GM12891 (cell line): Measurements from ENCODE around the gene TRIM66.
A peak's percentile ranks its signal among the peaks of the same experiment; 100 is the strongest.

Source experiments
- DNase-seq: peaks from one replicate; pipeline ENCODE4 v3.0.0; 2011; ENCODE audit warnings: low spot score; ENCODE audit not compliant: insufficient read length
- FAIRE-seq: peaks from 2 replicates; lab custom pipeline; 2011; peaks lifted over from hg19 to GRCh38; lab: Jason Lieb, UNC
- PAX5 ChIP-seq: IDR thresholded peaks from 2 replicates; pipeline ENCODE4 v1.6.1; 2011; ENCODE audit warnings: low read length, moderate library complexity, mild to moderate bottlenecking; ENCODE audit not compliant: insufficient read depth, severe bottlenecking
- POLR2A ChIP-seq: IDR thresholded peaks from 2 replicates; pipeline ENCODE4 v1.6.1; 2011; ENCODE audit warnings: low read depth, low read length, control low read depth
- POLR2AphosphoS5 ChIP-seq: IDR thresholded peaks from 2 replicates; pipeline ENCODE4 v1.6.1; 2011; ENCODE audit warnings: low read depth, low read length, control low read depth
- POU2F2 ChIP-seq: IDR thresholded peaks from 2 replicates; pipeline ENCODE4 v1.6.1; 2011; ENCODE audit warnings: low read depth, mild to moderate bottlenecking, control low read depth, low read length, moderate library complexity
- SPI1 ChIP-seq: IDR thresholded peaks from 2 replicates; pipeline ENCODE4 v1.6.1; 2011; ENCODE audit warnings: low read depth, low read length, control low read depth
- TAF1 ChIP-seq: IDR thresholded peaks from 2 replicates; pipeline ENCODE4 v1.6.1; 2011; ENCODE audit warnings: low read depth, low read length, control low read depth

Gene TRIM66

DNA sequence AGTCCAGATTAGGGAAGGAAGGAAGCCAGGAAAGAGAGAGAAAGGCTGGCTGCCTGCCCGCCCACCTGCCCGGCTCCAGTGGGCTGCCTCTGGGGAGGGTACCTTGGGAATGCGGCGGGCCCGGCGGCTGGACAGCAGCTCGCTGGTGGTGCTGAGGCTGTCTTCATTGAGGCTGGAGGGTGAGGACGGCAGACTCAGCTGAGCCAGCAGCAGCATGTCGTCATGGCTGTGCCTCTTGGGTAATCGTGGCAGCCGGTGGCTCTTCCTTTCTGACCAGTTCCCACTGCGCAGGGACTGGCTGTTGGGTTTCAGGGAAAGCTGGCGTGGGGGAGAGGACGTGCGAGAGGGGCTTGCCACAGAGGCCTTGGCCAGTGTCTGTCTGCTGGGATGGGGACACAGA, 33.0 kb upstream of the TRIM66 start:
- FAIRE-seq (no peak), DNase-seq (no peak)
- no peak for TF ChIP-seq POLR2A
- TF ChIP-seq PAX5: no peak
- no peak for TF ChIP-seq SPI1
- no peak for TF ChIP-seq POU2F2
- TF ChIP-seq POLR2AphosphoS5: no peak
- no peak for TF ChIP-seq TAF1

DNA sequence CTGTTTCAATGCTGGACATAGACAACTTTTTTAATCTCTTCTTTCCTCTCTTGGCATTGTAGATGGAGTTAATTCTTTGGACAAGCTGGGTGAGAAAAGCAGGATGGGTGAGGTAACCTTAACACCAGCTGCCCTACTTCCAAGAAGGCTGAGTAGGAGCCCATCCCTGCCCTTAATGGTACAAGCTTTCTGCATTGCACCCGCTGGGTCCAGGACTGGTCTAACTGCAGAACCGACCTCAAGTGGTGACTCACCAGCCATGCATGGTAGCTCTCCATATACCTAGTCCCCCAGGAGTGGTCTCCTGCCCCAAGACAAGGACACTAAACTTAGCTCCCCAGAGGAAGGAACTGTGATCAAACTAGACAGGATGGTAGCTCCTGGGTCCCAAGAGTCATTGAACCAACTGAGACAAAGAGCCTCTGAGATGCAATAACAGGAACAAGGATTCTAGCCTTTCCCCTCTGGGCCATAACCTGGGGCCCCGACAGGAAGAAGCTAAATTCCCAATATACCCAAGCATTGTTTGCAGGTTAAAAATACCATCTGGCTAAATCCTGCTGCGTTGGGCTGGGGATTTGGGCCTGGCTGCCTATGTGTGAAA, 32.3 kb upstream of the TRIM66 start:
- FAIRE-seq: no peak
- no peak for TF ChIP-seq SPI1
- no peak for DNase-seq

DNA sequence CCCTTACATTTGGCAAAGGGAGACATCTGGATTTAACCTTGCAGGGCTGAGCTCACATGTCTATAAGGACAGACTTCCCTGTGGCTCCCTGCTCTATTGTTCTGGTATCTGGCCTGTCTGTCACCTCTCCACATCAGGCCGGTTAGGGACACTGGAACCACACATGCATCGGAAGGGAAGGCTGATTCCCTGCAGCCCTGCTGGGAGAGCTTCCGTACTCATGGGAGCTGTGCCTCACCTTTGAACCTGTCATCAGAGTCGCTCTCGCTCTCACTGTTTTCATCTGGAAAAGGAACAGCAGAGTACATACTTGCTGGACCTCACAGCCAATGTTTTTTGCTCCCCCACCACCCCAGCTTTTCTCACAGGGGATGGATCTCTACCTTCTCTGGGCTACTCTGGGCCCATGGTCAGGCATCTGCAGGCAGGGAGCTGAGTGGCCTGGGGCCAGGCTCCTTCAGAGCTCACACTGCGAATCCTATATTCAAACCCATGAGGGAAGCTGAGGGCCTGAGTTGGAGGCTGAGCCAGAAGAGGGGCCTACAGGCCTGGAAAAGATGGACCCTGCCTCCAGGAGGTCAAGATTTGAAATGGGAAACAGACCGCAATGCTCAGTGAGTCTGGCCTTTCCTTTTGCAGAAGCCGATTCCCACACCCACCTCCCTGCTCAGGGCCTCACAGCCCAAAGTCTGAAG, 31.4 kb upstream of the TRIM66 start:
- DNase-seq (no peak), FAIRE-seq (no peak)
- no peak for TF ChIP-seq POLR2AphosphoS5
- TF ChIP-seq PAX5: no peak
- no peak for TF ChIP-seq POLR2A
- no peak for TF ChIP-seq POU2F2

DNA sequence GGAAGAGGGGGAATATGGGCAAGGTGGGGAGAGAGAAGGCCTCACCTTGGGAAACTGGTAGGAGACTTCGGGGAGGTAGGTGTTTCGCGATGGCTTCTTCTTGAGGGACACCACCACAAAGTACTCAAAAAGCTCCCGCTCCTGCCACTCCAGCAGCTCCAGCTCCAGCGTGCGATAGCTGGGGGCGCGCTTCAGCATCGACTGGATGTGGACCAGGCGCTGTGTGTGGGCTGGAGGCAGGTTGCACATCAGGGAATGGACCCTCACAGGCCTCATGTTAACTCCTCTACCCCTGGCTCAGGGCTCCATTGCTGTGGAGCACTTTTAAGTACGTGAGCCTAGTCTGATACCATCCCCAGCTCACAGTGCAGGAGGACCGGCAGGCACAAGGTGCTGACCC, 30.0 kb upstream of the TRIM66 start:
- FAIRE-seq (no peak), DNase-seq (no peak)
- TF ChIP-seq SPI1: no peak
- no peak for TF ChIP-seq TAF1
- no peak for TF ChIP-seq PAX5
- no peak for TF ChIP-seq POLR2A
- no peak for TF ChIP-seq POU2F2
- no peak for TF ChIP-seq POLR2AphosphoS5

DNA sequence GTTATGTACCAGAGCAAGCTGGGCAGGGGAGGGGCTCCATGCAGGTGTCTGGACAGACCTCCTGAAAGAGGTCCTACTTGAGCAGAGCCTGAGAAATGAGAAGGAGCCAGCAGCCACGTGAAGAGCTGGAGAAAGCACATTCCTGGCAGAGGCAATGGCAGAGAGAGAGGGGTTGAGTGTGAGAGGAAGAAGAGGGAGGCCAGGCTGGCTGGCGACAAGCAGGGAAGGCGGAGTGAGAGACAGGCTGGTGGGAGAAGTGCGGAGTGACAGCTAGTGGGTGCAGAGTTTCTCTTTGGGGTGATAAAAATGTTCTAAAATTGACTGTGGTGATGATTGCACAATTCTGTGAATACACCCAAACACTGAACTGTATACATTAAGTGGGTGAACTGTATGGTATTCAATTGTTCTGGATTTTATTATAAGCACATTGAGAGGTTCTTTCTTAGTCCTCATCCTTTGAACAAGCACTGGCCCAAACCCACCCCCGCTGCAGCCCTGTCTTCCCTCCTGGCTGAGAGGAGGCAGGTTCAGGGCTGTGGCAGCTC, 29.5 kb upstream of the TRIM66 start:
- DNase-seq: no peak
- no peak for TF ChIP-seq POLR2AphosphoS5
- no peak for TF ChIP-seq SPI1
- no peak for TF ChIP-seq POU2F2
- TF ChIP-seq POLR2A: no peak
- no peak for TF ChIP-seq PAX5
- TF ChIP-seq TAF1: no peak
- no peak for FAIRE-seq

DNA sequence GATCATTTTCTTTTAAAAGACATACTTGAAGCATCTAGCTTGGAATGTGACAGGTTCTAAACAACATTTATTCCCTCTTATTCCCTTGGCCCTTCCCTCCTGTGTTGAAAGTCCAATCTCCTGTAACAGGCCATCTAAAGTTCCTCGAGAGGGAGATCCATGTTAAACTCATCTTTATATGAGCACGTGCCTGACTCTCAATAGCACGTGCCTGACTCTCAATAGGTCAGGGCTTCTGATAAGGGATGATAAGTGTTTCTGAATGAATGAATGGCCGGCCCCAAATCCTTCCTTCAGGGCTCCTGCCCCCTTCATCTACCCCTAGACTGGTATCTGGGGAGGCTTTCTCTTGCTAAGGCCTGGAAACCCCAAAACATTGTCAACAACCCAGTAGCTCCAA, 27.3 kb upstream of the TRIM66 start:
- DNase-seq: no peak
- TF ChIP-seq SPI1 (no peak), POU2F2 (no peak), TAF1 (no peak), POLR2AphosphoS5 (no peak), POLR2A (no peak), PAX5 (no peak)
- no peak for FAIRE-seq

DNA sequence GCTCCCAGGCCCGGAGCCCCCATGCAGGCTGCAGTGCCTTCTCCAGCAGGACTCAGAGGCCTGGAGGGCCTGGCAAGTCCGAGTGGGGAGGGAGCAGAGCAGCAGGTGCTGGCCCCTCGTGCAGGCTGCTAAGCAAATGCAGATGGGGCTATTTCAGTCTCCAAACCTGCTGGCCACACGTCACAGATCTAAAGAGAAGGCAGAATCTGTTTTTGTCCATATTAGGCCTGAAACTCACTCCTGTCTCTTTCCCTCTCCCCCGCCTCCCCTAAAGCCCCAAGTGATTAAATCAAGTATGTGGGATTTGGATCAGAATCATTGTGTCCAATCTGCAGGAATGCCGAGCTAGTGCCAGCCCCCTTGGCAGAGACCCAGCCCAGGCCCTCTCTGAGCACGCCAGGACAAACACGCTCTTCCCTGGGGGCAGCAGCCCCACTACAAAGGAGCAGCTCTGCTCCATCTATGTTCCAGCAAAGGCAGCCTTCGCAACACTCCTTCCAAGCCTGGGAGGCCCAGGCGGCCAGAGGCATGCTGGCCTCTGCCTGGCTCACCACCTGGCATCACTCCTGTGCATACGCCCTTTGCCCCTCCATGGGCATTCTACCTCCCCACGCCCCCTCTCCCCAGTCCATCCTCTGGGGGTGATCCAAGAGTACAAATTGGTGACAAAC, 26.7 kb upstream of the TRIM66 start:
- FAIRE-seq: no peak
- no peak for DNase-seq
- TF ChIP-seq POLR2AphosphoS5 (no peak), POU2F2 (no peak), POLR2A (no peak), PAX5 (no peak)

DNA sequence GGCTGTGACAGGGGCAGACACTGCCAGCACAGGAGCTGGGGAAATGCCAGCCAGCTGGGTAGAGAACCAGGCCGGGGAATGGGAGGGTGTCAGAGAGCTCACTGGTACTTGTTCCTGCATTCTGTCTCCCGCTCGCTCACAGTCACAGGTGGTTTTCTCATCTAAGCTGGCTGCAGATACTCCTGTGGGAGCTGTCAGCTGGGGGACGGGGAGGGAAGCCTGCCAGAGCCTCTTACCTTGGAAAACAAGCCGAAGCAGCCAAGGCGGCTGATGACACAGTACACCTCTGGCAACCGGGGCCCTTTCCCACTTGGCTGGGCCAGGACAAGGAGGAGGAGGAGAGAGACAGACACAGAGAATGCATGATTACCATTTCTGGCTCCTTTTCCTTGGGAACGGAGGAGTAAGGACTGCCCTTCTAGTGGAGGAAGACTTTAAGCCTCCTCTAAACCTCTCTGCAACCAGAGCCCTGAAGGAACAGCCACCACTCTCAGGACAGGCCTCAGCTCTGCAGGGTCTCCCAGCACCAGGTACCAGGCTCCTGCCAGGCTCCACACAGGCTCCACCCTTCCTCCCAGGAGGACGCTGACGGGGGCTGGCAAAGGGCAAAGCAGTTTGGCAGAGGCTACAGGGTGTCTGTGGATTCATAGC, 25.2 kb upstream of the TRIM66 start:
- TF ChIP-seq POLR2A (no peak), POLR2AphosphoS5 (no peak), PAX5 (no peak), POU2F2 (no peak), SPI1 (no peak), TAF1 (no peak)
- DNase-seq: no peak
- FAIRE-seq: no peak

DNA sequence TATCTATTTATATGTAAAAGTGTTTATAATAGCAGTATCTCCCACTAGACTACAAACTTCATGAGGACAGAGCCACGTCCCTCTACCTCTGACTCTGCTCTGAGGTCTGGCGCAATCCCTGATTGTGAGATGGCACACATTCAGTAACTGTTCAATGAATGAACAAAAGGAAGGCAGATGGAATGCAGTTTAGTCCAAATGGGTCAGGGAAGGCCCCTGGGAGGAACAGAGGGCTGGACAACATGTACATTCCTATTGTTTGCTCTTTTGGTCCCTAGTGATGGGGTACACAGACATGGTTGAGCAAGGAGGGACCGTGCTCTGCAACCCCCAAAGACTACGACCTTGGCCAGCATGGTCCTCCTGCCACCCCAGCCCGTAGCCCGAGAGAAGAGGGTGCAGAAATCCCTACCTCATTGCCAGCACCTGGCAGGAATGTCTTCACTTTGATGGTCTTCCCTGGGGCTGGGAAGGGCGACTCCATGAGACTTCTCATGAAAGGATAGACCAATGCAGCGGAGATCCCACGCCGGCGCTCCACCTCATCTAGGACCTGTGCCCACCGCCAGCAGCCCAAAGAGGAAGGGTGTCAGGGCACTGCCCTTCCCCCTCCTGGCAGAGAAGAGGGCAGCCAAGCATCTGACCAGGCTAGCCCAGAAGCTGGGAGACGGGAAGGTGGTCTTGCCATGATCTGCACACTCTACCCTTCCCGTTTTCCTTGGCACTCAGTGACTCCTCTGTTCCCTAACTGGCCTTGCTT, 24.4 kb upstream of the TRIM66 start:
- TF ChIP-seq PAX5 (no peak), TAF1 (no peak), POLR2A (no peak), POLR2AphosphoS5 (no peak), POU2F2 (no peak)
- DNase-seq (no peak), FAIRE-seq (no peak)

DNA sequence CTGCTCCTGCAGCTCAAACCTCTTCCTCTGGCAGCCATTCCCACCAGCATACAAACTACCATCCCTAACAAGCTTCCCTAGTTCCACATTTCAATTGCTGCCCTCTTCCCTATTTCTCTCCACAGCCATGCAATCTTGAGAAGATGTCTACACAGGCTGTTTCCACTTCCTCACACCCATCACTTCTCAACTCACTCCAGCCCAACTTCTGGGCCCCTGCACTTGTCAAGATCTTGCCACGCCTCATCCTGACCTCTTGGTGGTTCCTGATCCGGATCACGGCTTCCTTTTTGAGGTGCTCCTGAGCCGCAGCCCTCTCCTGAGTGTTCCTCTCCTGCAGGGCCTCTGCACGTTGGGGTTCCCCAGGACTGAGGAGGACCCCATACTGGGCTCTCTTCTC, 22.7 kb upstream of the TRIM66 start:
- no peak for DNase-seq
- TF ChIP-seq POLR2AphosphoS5: no peak
- no peak for TF ChIP-seq TAF1
- 0 out of 2 replicates have a peak, but pooled peaks have one; percentile 10 for TF ChIP-seq SPI1
- no peak for TF ChIP-seq PAX5
- no peak for TF ChIP-seq POLR2A
- no peak for FAIRE-seq
